Measurements from ENCODE around the gene MBD5. TPM values are rescaled to one million over a fixed set of nuclear protein-coding genes. Genes with fewer than 3 reads are reported as not detected.

MBD5 gene
- total RNA-seq, 1 donor from 2014 or later, result 46.5 TPM

DNA sequence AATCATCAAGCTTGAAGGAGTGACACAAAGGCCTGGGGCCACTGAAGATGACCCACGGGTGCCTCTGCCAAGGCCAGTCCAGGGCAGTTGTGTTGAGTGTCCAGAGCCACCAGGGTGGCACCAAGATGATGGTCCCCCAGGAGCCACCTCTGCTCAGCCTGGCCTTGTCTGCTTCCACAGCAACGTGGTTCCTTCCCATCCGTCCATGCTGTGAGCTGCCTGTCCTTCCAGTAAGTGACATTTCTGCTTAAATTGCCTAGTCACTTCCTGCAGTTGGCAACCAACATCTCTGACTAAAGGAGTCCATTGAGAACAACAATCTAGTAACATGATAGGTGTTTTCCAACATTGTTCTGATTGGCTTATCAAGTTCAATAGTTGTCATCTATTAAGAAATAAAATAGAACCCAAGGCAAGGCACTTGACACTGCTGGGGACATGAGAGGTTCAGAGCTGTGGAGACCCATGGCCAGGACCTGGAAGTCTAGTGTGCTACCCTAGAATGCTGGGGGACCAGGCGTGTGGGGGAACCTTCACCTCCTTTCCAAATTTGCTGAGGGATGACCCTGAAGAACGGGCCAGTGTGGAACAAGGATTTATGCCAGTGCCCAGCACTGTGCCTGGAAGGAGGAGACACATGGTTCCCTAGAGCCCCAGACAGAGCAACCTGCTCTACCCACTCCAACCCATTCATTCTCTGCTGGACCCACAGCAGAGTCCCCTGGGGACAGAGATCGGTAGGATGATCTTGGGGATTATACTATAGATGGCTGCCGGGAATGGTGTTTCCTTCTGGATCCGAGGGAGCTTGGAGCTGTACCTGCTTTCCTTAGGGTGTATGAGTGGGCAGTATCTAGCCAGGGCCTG is 524.7 kb downstream of the MBD5 start:
- DNase-seq (ENCODE audit: low read depth), result no peak

- DNase-seq (ENCODE audit: low read depth), result peak; percentile 52
These were observed 525.4 kb downstream of the MBD5 start for GRCh38 chr2:148546270-148546669.

DNA sequence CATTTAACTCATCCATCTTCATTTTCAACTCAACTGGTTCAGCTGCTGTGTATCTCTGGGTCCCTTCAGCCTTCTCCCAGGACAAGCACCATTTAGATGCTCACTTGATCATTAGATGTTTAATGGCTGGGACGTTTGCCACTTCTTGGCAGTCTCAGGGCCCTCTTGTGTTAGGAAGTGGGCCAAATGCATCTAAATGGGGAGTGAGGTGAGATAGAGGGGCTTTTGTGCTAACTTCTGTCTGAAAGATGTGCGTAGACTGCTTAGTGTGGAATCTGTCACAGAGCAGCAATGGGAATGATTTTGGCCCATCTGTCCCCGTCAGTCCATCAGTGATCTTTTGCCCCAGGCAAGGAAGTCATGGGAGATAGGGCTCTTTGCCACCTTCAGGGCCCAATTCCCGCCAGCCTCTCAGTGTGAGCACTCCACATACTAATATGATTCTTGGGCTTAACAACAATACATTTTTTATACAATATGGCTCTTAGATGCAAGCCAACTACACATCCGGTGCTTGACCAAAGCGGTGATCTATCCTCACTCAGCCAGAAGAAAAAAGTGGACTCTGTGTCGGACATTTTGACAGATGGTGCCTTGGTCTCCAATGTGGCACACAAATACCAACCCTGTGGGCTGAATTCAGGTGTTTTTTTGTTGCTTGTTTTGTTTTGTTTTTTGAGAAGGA is 528.0 kb downstream of the MBD5 start:
- no peak for DNase-seq (ENCODE audit: low read depth)

DNA sequence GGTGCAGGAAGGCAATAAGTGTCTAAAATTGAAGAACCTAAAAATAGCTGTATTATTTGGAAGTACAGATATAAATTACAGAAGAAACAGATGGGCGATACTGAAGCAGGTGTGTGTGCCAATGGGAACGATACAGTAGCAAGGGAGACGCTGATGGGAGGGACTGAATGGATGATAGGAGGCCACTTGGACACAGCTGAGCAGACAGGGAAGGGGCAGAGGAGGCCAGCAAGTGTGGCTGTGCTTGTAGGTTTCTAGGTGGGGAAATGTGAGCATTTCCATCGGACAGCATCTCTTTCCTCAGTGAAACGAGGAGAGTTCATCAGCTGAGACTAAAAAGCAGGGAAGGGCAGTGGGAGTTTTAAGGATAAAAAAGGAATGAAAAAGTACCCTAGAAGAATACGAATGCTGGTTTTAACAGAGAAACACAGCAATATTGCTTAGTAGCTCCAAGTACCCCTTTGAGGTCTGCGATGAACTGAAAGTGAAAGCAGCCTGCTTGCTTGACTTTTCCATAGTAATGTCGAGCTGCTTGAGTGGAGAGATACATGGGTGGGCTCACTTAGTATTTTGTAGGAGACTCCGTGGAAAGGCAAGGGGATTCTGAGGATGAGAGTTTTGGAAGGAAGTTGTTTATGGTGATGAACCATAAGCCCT is 531.9 kb downstream of the MBD5 start:
- DNase-seq (ENCODE audit: low read depth), result no peak

DNA sequence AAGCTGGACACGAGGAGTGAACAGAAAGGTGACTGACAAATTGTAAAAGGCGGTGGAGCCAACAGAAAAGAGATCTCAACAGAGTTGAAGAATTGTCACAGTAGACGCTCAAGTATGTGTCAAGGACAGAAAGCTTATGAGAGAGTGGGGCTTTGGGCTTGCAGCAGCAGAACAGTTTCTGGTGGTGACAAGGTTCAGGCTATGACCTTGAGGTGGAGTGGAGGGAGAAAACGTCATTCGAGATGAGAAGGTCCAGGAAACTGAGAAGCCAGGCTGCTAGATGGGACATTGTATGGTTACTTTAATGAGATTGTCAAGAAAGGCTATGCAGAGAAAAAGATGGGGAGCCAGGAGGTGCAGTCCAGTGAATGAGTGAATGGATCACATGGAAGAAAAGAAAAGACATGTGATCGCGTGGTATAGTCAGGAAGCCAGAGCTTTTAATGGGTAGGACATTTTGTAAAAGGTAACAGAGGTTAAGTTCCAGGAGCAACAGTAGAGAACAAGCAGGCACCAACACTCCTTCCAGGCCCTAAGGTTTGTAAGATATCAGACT is 532.5 kb downstream of the MBD5 start:
- no peak for DNase-seq (ENCODE audit: low read depth)

DNA sequence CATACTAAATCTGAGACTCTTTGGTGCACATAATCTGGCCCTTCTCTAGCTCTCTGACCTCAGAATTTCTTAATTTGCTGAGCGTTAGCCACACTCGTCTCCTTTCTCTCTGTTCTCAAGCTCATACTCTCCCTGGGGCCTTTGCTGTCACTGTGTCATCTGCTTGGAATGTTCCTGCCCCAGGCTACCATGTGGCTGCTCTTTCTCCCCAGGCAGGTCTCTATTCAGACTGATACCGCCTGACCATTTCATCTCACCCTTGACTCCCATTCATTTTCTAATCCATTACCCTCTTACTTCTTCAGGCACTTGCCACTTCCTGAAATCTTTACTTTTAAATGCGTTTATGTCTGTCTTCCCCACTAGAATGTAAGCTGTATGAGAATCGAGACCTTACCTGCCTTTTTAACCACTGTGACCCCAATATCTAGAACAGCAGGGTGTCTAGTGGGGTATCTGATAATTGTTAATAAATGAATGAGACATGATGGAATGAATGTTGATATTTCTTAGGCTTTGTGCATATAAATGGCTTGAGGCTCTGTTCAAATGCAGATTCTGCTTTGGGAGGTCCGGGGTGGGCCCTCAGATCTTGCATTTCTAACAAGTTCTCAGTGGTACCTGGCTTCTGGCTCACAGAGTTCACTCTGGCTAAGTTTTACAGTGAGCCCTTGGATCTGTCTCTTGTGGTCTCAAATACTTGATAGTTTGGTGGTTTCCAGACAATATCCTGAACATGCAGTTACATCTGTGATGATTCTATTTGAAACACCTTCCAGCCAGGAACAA is 533.8 kb downstream of the MBD5 start:
- DNase-seq (ENCODE audit: low read depth), result peak; percentile 7

- DNase-seq (ENCODE audit: low read depth), result no peak
These were observed 534.9 kb downstream of the MBD5 start for GRCh38 chr2:148555622-148556294.

GRCh38 chr2:148557844-148558436 is 537.0 kb downstream of the MBD5 start:
- no peak for DNase-seq (ENCODE audit: low read depth)

DNA sequence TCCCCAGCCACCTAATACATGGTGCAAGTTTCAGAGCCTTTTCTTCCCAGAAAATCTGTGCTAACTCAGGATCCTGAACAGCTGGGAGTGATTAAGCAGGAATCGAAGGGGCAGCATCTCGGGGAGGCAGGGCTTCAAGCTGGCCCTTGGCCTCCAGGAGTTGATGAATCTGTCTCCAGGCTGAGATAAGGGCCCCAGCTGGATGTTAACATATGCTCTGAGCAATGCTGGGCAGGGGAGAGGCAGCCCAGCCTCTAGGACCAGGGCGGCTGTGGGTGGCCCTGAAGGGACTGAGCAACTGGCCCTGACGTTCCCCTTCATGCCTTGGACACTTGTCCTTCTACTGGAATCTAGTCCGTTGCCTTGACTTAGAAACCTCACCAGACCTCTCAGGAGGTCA is 539.6 kb downstream of the MBD5 start:
- DNase-seq (ENCODE audit: low read depth), result no peak

DNA sequence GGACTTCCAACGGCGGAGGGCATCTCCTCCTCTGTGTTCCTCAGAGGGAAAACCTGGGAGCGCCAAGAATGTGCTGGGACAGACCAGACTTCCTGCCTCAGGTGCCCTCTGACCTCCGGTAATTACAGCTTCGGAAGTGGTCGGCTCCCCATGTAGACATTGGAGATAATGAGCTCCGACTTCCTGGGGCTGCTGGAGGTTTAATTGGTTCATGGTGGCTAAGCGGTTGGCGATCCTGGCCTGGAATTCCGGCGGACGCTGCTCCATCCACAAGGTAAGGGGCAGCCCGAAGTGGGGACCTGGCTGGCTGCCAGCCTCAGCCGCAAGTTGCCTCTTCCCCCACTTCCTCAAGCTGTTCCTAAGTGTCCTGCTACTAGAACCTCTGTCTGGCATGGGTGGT is 540.5 kb downstream of the MBD5 start:
- DNase-seq (ENCODE audit: low read depth), result no peak

GRCh38 chr2:148565272-148565894 is 544.5 kb downstream of the MBD5 start:
- DNase-seq (ENCODE audit: low read depth), result no peak

Other genes with a start within 250 kb of the MBD5 start
- gene ACVR2A, start 176.1 kb upstream of the MBD5 start, total RNA-seq, result 10.8 and 18.0 TPM in 2 replicates
- gene ORC4, start 354 bp upstream of the MBD5 start, total RNA-seq, result 118 and 176 TPM in 2 replicates